ENCODE data around the gene CABCOCO1. TPM values are rescaled to one million over a fixed set of nuclear protein-coding genes. Genes with fewer than 3 reads are reported as not detected.

The CABCOCO1 gene
- total RNA-seq, 1 donor from 2014 or later, result not detected

- no peak for FAIRE-seq
- no peak for DNase-seq (ENCODE audit: low read depth)
- no peaks in the 10 kb centered on the region for H3K27me3 ChIP-seq (ENCODE audit: control insufficient read depth, insufficient read depth, low read length)
- H3K36me3 ChIP-seq (ENCODE audit: control insufficient read depth, insufficient read depth, low read length), result no peaks in the 10 kb centered on the region
- no peak overlapping the region for H3K4me3 ChIP-seq (ENCODE audit: low read depth, low read length)
- no peak for TF ChIP-seq CTCF (IDR thresholded peaks at IDR 0.05; ENCODE audit: insufficient read depth, low read length, severe bottlenecking)
Measured at GRCh38 chr10:61784354-61785133, 121.8 kb downstream of the CABCOCO1 start.

GRCh38 chr10:61785473-61786105, 122.9 kb downstream of the CABCOCO1 start:
- DNase-seq (ENCODE audit: low read depth) (no peak), FAIRE-seq (no peak)
- no peaks in the 10 kb centered on the region for H3K36me3 ChIP-seq (ENCODE audit: control insufficient read depth, insufficient read depth, low read length)
- no peaks in the 10 kb centered on the region for H3K27me3 ChIP-seq (ENCODE audit: control insufficient read depth, insufficient read depth, low read length)
- no peak overlapping the region for H3K4me3 ChIP-seq (ENCODE audit: low read depth, low read length)
- no peak for TF ChIP-seq CTCF (IDR thresholded peaks at IDR 0.05; ENCODE audit: insufficient read depth, low read length, severe bottlenecking)

GRCh38 chr10:61786728-61787127, 124.0 kb downstream of the CABCOCO1 start:
- FAIRE-seq, result no peak

GRCh38 chr10:61787170-61787569, 124.4 kb downstream of the CABCOCO1 start:
- no peak overlapping the region for H3K4me3 ChIP-seq (ENCODE audit: low read depth, low read length)
- DNase-seq (ENCODE audit: low read depth) (no peak), FAIRE-seq (no peak)
- no peaks in the 10 kb centered on the region for H3K27me3 ChIP-seq (ENCODE audit: control insufficient read depth, insufficient read depth, low read length)
- H3K36me3 ChIP-seq (ENCODE audit: control insufficient read depth, insufficient read depth, low read length), result no peaks in the 10 kb centered on the region
- no peak for TF ChIP-seq CTCF (IDR thresholded peaks at IDR 0.05; ENCODE audit: insufficient read depth, low read length, severe bottlenecking)

More at GRCh38 chr10:61786728-61787127, 124.0 kb downstream of the CABCOCO1 start:
- peak; percentile 75 for DNase-seq (ENCODE audit: low read depth)
- Histone ChIP-seq H3K36me3 (ENCODE audit: control insufficient read depth, insufficient read depth, low read length) (no peaks in the 10 kb centered on the region), H3K4me3 (ENCODE audit: low read depth, low read length) (no peak overlapping the region), H3K27me3 (ENCODE audit: control insufficient read depth, insufficient read depth, low read length) (no peaks in the 10 kb centered on the region)
- no peak for TF ChIP-seq CTCF (IDR thresholded peaks at IDR 0.05; ENCODE audit: insufficient read depth, low read length, severe bottlenecking)

GRCh38 chr10:61789031-61789430, 126.3 kb downstream of the CABCOCO1 start:
- H3K36me3 ChIP-seq (ENCODE audit: control insufficient read depth, insufficient read depth, low read length), result no peaks in the 10 kb centered on the region
- no peak overlapping the region for H3K4me3 ChIP-seq (ENCODE audit: low read depth, low read length)
- no peak for DNase-seq (ENCODE audit: low read depth)
- FAIRE-seq, result no peak
- H3K27me3 ChIP-seq (ENCODE audit: control insufficient read depth, insufficient read depth, low read length), result no peaks in the 10 kb centered on the region
- no peak for TF ChIP-seq CTCF (IDR thresholded peaks at IDR 0.05; ENCODE audit: insufficient read depth, low read length, severe bottlenecking)

Data from bronchial epithelial cell (primary cell).